ENCODE measurements around the gene DIAPH1.

Gene DIAPH1

DNA sequence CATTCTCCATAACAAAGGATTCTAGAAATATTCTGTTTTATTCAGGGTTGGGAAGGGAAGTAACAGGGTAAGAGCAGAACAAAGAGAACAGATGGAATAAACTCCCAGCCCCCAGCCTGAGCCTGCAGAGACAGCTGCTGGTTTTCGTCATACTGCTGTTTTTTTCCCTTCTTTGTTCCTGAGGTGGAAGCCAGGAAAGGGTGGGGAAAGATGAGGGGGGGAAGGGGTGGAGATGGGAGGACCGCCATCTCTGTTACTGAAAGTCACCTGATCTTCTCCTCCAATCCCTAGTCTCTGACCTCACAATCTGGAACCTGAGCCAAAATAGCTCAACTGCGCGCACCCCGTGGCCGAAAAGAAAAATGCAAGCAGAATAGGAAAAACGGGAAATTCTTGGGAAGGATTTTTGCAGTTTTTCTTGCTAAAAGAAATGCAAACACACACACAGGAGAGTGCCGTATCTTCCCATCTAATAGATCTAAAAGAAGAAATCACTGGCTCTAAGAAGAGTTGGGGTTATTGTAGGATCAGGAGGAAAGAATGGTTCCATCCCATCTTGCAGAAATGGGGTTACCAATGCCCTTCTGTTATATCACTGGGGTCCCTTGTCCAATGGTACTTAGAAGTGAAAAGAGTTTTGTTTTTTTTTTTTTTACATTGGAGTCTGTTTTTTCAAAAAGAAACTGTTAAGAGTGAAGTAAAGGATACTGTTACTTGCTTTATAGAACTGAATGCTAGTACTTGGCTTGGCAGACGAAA is 57.9 kb downstream of the DIAPH1 start:
- no peak for DNase-seq (ENCODE audit: low read depth)

- DNase-seq (ENCODE audit: low read depth) = no peak
Measured at GRCh38 chr5:141560151-141560550, 58.6 kb downstream of the DIAPH1 start.

- DNase-seq (ENCODE audit: low read depth) = no peak
Measured at GRCh38 chr5:141559461-141559860, 59.3 kb downstream of the DIAPH1 start.

DNA sequence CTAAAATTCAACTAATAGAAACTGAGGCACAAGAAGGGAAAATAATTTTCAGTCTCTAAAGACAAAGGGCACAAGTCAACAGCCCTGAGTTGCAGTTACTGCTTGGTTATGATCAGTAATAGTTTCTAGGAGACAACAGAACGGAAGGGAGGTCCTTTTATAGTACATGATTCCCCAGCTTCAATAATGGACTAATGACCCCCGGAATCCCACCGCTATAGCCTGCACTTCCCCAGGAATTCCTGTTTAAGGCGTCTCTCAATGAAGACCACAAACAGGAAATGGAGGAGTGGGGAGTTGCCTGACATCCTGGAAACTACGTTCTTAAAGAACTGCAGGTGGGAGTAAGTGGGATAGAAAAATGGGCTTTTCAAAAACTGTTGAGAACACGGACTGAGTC is 60.6 kb downstream of the DIAPH1 start:
- DNase-seq (ENCODE audit: low read depth) = no peak

GRCh38 chr5:141557681-141558136 is 61.1 kb downstream of the DIAPH1 start:
- peak; percentile 70 for DNase-seq (ENCODE audit: low read depth)

GRCh38 chr5:141547921-141548320 is 70.9 kb downstream of the DIAPH1 start:
- no peak for DNase-seq (ENCODE audit: low read depth)

GRCh38 chr5:141547488-141547887 is 71.3 kb downstream of the DIAPH1 start:
- no peak for DNase-seq (ENCODE audit: low read depth)

DNA sequence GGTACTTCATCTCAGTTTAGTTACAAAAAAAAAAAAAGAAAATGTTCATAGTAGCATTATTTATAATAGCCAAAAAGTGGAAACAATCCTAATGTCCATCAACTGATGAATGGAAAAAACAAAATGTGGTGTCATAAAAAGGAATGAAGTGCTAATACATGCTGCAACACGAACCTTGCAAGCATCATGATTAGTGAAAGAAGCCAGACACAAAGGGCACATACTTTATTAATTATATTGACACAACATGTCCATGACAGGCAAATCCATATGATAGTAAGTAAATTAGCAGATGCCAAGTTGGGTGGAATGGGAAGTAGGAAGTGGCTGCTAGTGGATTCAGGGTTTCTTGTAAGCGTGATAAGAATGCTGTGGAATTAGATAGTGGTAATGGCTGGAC is 75.7 kb downstream of the DIAPH1 start:
- DNase-seq (ENCODE audit: low read depth) = no peak

GRCh38 chr5:141534492-141535213 is 84.1 kb downstream of the DIAPH1 start:
- no peak for DNase-seq (ENCODE audit: low read depth)

DNA sequence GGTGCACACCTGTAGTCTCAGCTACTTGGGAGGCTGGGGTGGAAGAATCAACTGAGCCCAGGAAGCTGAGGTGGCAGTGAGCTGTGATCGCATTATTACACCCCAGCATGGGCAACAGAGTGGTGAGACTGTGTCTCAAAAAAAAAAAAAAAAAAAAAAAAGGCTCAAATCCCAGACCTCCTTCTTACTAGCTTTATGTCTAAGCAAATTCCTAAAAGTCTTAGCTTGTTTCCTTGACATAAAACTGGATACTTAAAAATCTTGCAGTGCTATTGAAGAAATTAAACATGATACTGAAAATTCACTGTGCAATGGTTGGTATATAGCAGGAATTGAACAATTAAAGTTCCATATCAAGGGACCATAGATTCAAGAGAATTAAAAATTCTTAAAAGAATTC is 84.9 kb downstream of the DIAPH1 start:
- no peak for DNase-seq (ENCODE audit: low read depth)

DNA sequence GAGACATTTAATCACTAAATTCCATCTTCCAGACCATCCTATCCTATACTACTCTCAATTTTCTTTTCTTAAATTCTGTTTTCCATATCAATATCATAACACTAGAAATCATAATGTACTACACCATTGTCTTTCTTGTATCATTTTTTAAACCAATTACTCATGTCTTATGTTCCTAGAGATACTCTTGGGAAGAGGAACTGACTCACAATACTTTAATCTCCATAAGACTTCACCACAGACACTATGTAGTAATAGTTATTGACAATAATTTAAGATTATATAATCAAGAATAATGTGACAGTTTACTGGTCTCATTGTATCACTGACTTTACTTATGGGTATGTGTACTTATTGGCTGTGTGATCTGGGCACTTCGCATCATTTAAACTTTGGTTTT is 86.1 kb downstream of the DIAPH1 start:
- no peak for DNase-seq (ENCODE audit: low read depth)

- no peak for DNase-seq (ENCODE audit: low read depth)
Measured at GRCh38 chr5:141529873-141530272, 88.9 kb downstream of the DIAPH1 start.

- no peak for DNase-seq (ENCODE audit: low read depth)
Measured at GRCh38 chr5:141529002-141529401, 89.8 kb downstream of the DIAPH1 start.

- DNase-seq (ENCODE audit: low read depth) = no peak
Measured at GRCh38 chr5:141528291-141528984, 90.4 kb downstream of the DIAPH1 start.

DNA sequence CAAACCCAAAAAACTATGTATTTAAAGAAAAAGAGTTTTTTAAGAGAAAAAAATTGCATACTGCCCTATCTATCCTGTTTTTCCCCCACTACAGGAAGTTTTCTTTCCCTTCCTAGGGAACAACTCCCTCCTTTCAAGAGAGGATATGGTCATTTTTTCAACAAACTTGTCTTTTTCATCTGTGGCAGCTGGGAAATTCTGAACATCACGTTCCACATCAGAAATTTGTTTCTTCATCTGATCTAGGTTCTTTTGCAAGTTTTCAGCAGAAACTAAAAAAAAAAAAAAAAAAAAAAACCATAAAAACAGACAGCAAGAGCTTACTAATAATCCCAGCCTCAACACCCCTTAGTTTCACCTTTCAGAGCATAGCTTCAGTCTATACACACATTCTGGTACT is 91.4 kb downstream of the DIAPH1 start:
- no peak for DNase-seq (ENCODE audit: low read depth)

DNA sequence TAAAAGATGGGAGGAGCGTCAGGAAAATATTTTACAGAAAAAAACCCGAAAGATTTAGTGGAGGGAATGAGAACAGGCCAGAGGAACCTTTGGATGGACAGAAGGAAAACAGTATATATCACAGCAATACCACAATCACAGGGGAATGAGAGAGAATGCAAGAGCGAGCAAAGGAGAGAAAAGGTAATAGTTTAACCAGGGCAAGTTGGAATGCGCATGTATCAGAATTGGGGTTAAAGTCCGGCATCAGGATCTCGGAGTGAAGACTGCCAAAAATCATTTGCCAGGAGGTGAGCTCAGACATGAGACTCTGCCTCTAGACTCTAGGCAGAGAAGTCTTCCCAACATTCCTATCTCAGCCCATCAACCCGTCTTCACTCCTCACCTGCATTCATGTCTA is 93.1 kb downstream of the DIAPH1 start:
- no peak for DNase-seq (ENCODE audit: low read depth)

- peak; percentile 40 for DNase-seq (ENCODE audit: low read depth)
Measured at GRCh38 chr5:141524604-141525597, 93.9 kb downstream of the DIAPH1 start.

DNA sequence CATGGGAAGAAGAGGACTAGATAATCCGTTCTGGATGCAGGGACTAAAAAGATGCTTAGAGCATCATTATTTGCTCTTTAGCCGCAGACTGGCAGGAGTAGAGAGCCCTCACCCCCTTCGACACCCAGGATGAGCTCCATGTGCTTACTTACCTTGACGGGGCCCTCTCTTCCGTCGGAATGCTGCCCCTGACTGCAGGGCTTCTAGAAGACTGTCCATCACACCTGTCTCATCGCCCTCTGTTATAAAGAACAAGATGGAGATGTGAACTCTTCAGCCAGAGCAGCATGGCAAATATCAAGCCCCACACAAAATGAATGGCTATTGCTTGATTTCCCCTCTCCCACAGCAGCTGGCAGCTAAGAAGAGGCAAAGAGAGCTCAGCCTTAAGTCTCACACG is 94.8 kb downstream of the DIAPH1 start:
- no peak for DNase-seq (ENCODE audit: low read depth)

DNA sequence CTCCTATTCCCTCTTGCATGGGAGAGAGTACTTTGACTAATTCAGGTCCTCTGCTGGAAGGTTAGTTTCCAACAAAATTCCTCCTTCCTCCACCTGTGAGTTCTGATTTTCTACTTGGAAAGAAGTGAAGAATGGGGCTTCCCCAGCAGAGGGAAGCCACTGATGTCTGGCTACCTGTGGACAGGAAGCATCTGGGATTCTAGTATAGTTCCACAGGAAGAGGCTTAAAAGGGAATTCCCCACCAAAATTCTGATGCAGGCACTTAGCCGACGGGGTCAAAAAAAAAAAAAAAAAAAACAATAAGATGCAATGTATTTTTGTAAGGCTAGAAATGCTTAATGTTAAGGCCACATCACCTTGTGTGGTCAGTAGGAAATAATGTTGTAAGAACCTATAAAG is 96.5 kb downstream of the DIAPH1 start:
- no peak for DNase-seq (ENCODE audit: low read depth)

- DNase-seq (ENCODE audit: low read depth) = no peak
Measured at GRCh38 chr5:141521244-141521781, 97.5 kb downstream of the DIAPH1 start.

All from activated T-cell treated with anti-CD3 and anti-CD28 coated beads for 1 hour (primary cell).